HG02884 (cell line): ENCODE data around the gene FOXP4.

Experiments used
- ATAC-seq: cut with Tn5 transposase; IDR thresholded peaks from one replicate; pipeline ENCODE4 v1.9.1; 2021; ENCODE audit warnings: mild to moderate bottlenecking, moderate library complexity; ENCODE audit not compliant: unreplicated experiment

The FOXP4 gene

DNA sequence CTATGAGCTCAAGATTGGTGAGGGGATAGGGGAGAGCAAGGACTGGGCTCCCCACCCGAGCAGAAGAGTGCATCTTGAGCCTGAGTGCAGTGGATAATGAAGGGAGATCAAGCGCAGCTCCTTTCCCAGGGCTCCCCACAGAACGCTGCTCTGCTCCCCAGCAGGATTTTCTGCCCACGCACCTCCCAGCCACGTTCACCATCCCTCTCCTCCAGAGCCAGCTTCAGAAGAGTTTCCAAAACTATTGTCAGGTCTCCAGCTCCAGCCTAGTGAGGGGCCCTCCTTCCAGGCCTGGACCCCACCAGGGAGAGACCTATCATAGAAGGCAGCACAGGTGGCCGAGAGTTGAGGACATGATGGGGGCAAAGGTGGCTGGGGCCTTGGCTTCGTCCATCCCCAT is 34.5 kb downstream of the FOXP4 start:
- ATAC-seq: no peak

DNA sequence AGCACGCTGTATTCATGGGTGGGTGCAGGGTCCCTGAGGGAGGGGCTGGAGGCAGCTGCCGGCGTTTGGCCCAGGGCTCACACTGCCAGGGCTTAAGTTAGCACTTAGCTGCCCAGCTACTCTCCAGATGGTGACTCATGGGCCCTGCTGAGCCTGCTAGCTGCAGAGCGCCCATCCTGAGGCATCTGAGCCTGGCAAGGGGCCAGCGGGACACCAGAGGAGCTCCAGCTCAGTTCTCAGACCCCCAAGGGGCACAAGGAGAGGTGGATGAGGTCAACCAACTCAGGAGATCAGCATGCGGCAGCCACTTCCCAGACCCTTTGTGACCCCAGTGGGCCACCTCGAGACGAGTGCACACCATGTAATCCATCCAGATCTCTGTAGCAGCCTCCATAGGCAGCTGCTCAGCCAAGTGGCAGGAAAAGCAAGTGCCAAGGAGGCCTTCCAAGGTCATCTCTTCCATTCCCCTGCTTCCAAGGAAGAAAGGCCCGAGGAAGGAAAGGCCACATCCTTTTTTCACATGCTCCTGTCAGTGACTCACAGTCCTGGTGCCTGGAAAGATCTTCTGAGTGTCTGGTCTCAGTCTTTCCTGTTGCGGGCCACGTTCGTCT is 35.3 kb downstream of the FOXP4 start:
- no peak for ATAC-seq

DNA sequence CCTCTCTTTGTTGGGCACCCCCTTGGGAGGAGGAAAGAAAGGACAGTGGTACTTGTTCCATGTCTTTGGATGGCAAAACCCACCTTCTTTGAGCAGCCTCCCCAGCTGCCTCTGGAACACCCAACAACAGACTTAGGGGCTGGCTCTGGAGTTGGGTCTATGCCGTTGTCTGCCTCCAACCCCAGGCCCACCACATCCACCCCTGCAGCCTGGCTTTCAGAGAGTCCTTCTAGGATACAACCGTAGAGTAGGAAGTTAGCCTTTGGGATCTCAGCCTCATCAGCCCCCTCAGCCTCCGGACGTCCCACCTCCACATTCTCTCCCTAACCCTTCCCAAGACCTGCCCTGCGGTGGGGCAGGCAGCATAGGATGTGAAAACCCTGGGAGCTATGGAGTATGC is 36.4 kb downstream of the FOXP4 start:
- ATAC-seq: no peak

DNA sequence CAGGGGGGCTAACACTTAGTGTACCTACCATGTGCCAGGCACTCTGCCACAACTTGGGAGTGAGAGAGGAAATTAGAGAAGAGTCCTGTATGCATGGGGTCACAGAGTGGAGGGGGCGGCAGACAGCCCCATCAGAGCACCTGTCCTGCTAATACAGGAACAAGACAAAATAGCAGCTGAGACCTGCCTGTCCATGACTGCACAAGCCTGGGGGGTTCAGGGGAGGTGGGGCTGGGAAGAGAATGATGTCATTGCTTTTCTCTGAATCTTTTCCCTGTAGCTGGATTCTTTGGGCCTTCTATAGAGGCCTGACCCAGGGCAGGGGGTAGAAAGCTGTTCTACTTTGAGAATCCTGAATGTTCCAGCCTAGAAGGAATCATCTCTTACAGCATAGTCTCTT is 37.4 kb downstream of the FOXP4 start:
- ATAC-seq: no peak

DNA sequence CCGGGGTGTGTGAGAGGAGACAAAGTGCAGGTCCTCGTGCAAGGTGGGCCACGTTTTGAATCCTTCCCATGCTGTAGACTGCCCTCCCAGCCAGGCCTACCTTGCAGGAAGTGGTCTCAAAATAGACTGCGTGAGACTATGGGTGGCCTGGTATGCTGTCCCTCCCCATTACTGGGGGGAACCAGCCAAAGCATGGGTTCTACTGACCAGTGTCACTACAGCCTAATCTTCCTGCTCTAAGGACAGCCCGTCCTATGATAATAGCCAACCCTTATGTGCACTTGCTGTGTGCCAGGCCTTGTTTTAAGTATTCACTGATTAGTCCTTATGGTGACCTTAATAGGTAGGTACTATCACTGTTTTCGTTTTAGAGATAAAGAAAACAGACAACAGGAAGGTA is 38.0 kb downstream of the FOXP4 start:
- no peak for ATAC-seq

DNA sequence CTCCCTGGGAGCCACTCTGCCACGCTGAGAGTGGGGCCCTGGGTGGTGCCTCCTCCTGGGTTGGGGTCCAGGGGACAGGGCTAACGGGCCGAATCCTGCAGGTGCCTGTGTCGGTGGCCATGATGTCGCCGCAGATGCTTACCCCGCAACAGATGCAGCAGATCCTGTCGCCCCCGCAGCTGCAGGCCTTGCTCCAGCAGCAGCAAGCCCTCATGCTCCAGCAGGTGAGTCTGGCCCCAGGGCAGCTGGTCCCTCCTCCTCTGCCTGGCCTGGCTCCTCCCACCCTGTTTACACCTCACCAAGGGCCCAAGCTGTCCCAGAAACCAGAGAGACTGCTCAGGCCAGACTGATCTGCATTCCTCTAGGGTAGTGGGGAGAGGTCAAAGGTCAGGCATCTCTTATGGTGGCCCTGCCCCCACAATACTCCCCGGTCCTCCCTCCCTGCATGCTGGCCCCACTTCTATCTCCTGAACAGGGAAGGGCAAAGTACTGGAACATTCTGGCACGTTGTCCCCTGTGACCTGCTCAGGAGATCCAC is 38.6 kb downstream of the FOXP4 start:
- ATAC-seq: no peak

DNA sequence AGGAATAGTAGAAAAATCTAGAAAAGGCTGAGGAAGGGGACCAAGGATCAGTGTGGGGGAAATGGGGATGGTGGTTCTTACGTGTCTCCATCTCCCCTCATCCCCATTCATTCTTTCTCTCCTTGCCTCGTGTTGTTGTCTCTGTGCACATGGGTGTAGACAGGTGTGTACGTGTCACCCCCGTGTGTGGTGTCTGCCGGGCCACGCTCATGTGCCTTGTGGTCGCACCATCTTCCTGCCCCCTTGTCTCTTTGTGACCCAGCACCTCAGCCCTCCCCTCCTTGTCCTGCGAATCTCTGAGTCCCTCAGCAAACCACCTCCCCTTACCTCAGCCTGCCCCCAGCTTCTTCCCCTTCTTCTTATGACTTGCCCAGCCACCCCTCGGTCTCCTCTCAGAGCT is 39.4 kb downstream of the FOXP4 start:
- ATAC-seq: no peak

DNA sequence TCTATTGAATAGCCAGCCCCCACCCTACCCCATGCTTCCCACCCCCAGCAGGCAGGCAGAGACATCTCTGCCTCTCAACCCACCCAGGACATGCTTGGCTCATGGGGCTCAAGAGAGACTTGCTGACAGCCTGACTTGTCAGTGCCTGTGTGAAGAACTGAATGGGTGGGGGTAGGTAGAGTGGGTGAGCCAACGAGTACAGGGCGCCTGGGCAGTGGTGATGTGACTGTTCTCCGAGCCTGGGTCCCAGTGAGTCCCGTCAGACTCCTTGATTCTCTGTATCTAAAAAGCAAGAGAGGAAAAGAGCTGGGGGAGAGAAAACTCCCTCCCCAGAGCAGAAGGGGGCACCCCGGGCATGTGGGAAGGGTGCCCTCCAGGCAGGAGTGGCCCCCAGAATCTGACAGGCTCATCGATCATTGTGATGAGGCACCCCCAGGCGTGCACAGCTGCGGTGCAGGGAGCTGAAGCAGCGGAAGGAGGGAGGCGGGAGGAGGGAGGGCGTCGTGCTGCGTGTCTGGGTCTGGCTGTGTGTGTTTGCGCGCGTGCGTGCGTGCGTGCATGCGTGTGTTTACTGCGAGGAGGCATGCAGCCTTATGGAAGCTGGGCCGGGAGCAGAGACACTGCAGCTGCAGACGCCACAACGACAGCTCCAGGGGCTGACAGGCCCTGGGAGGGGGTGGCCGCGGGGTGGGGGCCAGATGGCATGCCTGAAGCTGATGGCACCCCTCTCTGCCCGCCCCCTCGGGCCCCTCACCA is 40.2 kb downstream of the FOXP4 start:
- ATAC-seq: no peak

DNA sequence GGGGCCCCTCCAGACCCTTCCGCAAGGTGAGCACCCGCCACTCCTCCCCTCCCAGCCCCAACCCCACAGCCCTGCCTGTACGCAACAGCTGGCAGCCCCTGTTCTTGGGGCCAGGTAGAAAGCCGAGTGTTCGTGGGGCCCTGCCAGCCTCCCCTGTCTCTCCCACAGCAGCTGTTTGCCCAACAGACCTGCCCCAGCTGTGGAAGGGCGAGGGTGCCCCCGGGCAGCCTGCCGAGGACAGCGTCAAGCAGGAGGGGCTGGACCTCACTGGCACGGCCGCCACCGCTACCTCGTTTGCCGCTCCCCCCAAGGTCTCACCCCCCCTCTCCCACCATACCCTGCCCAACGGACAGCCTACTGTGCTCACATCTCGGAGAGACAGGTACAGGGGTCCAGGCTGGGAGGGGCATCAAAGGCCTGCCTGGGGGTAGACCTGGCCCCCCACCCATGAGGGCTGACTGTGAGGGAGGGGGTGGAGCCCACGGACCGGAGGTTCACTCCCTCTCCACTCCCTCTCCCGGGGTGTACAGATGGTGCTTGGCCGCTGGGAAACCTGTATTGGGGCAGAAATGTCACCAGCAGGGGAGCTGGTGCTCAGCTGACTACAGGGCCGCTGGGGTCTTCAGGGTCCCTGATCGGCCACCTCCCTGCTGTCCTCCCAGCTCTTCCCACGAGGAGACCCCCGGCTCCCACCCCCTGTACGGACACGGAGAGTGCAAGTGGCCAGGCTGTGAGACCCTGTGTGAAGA is 41.1 kb downstream of the FOXP4 start:
- no peak for ATAC-seq

DNA sequence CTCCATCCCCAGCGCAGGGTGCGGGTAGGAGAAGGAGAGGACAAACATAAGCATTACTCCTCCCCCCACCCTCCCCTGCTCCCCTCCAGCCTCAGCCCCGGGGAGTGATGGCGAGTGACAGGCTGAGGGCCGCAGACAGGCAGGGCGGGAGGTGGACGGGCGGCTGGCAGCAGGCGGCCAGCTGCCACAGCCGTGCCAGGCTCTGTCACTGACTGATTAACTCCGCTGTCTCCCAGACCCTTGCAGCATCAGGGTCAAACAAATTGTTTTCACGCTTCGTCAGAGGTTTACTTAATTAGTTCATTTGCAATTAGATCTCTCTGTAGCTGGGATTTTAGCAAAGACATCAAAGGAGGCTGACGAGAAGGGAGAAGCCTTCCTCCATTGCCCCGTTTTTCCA is 41.9 kb downstream of the FOXP4 start:
- no peak for ATAC-seq

DNA sequence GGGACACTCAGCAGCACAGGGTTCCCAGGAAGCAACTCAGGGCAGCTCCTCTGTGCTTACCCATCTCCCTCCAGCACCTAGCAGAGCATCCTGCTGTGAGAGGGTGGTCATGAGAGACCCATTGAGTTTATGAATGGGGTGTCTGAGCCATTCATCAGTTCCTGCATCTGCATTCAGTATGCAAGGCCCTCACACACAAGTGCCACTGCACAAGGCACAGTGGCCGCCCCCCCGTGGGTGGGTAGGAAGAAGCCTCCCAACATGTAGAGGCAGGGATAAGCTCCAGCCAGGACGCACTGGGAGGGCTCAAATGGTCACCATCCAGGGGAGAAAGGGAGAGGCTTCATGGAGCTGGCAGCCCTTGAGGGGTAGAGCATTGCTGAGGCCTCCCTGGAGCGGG is 43.0 kb downstream of the FOXP4 start:
- no peak for ATAC-seq

DNA sequence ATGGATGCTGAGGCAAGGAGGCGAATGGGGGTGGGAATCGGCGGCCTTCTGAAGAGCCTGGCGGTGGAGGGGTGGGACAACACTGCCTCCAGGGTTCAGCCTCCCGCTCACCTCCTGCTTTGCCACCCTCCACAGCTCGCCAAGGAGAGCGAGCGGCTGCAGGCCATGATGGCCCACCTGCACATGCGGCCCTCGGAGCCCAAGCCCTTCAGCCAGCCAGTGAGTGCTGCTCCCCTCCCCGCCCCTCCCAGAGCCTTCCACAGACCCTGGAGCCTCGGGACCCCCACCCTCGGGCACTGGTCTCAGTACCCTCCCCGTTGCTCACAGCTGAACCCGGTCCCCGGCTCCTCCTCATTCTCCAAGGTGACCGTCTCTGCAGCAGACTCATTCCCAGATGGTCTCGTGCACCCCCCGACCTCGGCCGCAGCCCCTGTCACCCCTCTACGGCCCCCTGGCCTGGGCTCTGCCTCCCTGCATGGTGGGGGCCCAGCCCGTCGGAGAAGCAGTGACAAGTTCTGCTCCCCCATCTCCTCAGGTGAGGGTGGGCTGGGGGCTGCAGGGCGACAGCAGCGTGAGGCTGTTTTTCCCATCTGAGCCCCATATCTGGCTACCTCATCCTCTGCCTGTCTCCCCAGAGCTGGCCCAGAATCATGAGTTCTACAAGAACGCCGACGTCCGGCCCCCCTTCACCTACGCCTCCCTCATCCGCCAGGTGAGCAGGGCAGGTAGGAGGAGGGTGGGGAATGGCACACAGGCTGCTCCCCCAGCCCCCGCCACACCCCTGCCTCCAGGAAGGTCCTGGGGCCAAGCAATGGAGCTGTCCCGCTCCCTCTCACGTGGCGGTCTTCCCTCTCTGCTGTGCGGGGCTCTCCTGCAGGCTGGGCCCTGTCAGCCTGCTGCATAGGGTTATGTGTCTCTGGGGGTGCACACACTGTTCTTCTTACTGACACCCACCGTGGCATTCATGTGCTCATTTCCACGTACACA is 43.7 kb downstream of the FOXP4 start:
- no peak for ATAC-seq

DNA sequence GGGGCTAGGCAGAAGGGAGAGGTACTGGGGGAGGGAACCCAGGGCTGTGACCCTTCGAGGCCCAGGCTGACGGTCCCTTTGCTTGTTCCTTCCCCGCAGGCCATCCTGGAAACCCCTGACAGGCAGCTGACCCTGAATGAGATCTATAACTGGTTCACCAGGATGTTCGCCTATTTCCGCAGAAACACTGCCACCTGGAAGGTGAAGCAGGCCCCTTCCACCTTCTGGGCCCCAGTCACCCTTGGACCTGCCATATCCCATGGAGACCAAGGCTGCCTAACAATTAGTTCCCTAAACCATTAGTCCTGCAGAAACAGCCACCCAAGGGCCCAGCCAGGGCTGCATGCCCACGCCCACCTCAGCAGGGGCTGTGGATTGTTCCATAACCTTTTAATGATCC is 44.9 kb downstream of the FOXP4 start:
- no peak for ATAC-seq

DNA sequence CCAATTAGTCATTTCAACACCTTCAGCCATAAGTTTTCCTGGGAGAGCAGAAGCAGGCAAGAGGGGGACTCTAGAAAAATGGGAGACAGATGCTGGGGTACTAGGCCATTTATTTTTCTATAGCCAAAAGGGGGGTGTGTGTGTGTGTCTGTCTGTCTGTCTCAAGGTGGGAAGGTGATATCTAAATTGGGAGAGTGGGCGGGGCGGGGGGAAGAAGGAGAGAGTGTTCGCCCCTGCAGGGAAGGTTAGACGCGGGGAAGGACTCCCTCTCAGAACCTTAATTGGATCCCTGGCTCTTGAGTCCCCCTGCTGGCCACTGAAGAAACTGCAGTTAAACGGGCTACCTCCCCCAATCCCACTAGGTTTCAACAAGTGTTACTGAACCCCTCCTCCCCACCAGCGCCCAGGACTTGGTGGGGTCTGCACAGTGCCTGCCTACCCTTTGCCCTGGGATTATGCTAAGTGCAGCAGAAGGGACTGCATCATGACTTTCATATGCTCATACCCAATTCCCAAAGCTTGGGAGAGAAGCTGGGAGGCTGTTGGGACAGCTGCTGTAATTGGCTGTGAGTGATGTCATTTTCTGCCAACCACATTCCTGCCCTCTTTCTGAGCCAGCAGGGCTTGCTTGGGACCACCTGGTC is 45.8 kb downstream of the FOXP4 start:
- no peak for ATAC-seq

DNA sequence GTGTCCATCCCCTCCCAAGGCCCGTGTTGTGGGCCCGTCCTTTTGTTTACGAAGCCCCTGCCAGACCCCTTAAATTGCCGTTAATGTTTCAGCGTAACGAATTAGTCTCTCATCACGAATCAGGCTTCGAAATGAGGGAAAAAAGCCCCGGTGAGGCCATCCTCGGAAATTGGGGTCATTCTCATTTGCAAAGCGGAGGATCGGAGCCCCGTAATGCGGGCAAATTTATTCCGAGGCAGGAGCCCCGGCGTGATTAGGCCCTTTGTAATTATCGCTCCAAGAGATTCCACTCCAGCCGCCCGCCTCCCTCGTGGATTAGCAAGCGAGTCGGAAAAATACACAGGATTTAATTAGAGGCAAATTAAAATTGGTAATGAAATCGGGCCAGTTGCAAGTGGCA is 47.2 kb downstream of the FOXP4 start:
- no peak for ATAC-seq

DNA sequence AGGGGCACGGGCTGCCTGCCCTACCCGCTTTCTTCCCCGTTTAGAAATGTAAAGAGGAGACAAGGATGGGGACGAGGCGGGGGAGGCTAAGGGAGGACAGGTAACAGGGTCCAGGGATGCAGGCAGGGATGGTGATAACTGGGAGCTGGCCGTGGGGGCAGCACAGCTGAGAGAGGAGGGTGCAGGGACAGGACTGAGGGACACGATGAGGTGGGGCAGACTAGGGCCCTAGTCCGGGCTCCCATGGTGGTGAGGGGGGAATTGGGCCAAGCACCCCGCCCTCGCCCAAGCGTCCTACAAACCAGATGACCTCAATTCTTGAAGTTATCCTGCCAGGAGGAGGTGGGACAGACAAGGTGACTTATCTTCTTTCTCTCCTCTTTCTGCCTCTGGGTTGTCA is 47.7 kb downstream of the FOXP4 start:
- ATAC-seq: no peak

DNA sequence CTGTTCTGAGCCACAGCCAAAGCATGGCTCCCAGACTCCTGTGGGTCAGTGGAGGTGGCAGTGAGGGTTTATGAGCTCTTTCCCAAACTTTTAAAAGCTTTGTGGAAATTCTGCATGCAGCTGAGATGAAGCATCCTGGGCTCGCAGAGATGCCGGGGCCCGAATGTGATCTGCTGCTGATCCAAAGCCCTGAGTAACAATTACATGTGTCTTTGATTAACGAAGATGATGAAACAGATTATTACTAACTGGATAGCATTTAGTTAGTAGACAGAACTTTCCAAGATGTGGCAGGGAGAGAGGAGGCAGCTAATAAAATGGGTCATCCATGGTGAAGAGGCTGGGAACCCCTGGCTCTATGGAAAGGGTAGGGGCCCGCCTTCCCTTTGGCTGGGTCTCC is 48.1 kb downstream of the FOXP4 start:
- ATAC-seq: no peak

DNA sequence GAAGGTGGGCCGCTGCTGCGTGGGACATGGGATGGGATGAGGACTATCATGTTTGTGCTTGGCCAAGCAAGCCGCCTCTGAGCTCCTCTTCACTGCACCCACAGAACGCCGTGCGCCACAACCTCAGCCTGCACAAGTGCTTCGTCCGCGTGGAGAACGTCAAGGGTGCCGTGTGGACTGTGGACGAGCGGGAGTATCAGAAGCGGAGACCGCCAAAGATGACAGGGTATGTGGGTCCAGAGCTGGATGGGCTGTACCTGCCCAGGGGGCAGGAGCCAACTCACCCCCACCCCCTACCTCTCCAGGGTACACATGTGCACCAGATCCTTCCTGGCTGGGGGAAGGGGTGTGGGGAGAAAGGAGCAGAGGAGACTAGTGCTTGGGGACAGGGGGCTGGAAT is 48.6 kb downstream of the FOXP4 start:
- no peak for ATAC-seq

DNA sequence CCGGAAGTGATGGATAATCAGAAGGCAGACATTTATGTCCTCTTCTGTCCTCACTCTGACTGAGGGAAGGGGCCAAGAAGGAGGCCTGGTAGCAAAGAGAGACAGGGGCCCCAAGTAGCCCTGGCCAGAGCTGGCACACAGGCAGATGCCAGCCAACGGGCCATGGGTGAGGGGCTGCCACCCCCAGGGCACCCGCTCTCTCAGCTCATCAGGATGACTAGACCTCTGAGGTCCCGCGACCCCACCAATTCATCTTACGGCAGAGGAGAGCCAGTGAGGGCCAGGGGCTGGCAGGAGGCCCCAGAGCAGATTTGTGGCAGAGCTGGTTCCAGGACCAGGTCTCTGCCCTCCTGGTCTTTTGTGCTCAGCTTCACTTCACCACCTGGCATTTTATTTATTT is 49.0 kb downstream of the FOXP4 start:
- no peak for ATAC-seq

DNA sequence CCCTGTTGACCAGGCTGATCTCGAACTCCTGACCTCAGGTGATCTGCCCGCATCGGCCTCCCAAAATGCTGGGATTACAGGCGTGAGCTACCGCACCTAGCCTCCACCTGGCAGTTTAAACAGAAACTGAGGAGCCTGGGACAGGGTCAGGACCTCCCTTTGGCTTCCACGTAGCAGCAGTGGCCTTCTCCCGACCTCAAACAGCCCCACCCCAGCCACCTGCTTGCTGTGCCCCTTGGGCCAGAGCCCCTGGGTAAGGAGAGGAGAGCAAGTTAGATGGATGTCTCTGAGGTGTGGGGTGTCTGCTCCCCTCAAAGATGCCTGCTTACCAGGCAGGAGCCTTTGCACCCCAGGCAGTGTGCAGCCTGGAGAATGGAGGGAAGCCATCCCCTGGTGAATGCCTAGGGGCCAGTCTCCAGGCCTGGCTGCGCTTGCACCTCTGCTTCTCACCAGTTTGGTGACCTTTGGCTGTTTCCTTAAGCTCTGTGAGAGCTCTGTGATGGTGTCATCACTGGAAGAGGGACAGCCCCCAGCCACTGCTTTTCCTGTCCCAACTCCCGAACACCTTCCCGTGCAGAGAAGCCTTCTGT is 50.0 kb downstream of the FOXP4 start:
- ATAC-seq: no peak
